GM06990 (cell line): ENCODE measurements around the gene XKR7.

Experiments
- DNase-seq: peaks from one replicate; pipeline ENCODE4 v3.0.0-alpha.2; 2011; ENCODE audit not compliant: insufficient read length; ENCODE audit errors: extremely low read depth
- H3K27me3 ChIP-seq: replicated peaks from 2 replicates; pipeline ENCODE4 v1.6.0; 2011; ENCODE audit warnings: low read length; ENCODE audit not compliant: control insufficient read depth, insufficient read depth
- H3K36me3 ChIP-seq: 2 replicates; pipeline ENCODE4 v1.5.1; 2011; ENCODE audit warnings: low read length; ENCODE audit not compliant: control insufficient read depth, insufficient read depth
- H3K4me3 ChIP-seq: replicated peaks from 2 replicates; pipeline ENCODE4 v1.5.1; 2011; ENCODE audit warnings: low read depth, mild to moderate bottlenecking, control low read depth, low read length
- TF ChIP-seq, protein P1 (sequence below): IDR thresholded peaks from 2 replicates; pipeline ENCODE4 v1.5.1; 2011; ENCODE audit warnings: low read length, control low read depth, mild to moderate bottlenecking, inconsistent platforms; ENCODE audit not compliant: insufficient read depth, poor library complexity, severe bottlenecking

Gene XKR7

DNA sequence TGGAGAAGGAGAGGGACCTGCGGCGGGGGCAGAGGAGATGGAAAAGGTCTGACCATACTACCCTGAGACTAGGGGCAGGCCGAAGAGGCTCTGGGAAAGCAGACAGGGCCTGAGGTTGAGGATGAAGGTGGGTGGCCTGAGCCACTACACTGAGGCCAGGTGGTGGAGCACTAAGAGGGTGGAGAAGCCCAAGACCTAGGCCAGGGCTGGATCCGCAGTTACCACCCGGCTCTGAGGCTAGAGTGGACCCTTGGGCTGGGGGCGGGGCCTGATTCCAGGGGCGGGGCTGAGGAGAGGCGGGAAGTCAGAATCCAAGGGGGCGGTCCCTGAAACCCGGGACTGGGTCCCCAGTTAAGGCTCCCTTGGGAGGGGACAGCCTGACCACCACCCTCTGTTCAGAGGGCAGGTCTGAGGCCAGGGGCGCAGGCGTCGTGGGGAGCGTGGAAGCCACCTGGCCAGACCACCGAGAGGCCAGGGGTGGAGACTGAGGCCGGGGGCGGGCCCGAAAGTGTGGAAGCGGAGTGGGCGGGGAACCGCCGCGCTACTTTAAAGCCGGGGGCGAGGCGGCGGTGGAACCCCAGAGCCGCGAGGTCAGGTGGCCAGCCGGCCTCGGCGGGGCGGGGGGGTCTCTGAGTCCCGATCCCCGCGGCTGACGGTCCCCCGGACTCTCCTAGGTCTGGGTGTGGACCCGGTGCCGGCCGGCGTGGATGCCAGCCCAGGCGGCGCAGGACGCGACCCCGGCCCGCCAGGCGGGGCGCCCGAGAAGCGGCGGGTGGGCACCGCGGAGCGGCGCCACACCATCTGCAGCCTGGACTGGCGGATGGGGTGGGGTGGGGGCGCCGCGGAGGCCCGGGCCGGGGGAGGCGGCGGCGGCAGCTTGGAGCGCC is 50.6 kb downstream of the XKR7 start:
- DNase-seq = no peak

DNA sequence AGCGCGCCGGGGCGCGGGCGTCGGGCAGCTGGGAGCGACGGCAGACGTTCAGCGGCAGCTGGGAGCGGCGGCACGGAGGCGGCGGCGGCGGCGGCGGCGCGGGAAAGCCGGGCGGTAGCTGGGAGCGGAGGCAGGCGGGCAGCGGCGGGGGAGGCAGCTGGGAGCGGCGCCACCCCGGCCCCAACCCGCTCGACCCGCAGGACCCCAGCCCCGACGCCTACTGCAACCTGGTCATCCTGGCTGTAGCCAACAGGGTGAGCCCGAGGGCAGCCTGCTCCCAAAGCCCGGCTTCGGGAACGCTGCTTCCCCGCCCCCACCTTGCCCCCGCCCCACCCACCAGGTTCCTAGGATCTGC is 51.2 kb downstream of the XKR7 start:
- Histone ChIP-seq H3K36me3 (no peaks in the 10 kb centered on the region), H3K27me3 (peaks cover 4% of the 10 kb centered on the region), H3K4me3 (no peak overlapping the region)
- DNase-seq = no peak
- TF ChIP-seq, protein P1, sequence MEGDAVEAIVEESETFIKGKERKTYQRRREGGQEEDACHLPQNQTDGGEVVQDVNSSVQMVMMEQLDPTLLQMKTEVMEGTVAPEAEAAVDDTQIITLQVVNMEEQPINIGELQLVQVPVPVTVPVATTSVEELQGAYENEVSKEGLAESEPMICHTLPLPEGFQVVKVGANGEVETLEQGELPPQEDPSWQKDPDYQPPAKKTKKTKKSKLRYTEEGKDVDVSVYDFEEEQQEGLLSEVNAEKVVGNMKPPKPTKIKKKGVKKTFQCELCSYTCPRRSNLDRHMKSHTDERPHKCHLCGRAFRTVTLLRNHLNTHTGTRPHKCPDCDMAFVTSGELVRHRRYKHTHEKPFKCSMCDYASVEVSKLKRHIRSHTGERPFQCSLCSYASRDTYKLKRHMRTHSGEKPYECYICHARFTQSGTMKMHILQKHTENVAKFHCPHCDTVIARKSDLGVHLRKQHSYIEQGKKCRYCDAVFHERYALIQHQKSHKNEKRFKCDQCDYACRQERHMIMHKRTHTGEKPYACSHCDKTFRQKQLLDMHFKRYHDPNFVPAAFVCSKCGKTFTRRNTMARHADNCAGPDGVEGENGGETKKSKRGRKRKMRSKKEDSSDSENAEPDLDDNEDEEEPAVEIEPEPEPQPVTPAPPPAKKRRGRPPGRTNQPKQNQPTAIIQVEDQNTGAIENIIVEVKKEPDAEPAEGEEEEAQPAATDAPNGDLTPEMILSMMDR = no peak

More for the DNA sequence above, 50.6 kb downstream of the XKR7 start:
- Histone ChIP-seq H3K27me3 (peaks cover 4% of the 10 kb centered on the region), H3K4me3 (peak overlapping the region; percentile 50), H3K36me3 (no peaks in the 10 kb centered on the region)
- TF ChIP-seq, protein P1 = no peak

DNA sequence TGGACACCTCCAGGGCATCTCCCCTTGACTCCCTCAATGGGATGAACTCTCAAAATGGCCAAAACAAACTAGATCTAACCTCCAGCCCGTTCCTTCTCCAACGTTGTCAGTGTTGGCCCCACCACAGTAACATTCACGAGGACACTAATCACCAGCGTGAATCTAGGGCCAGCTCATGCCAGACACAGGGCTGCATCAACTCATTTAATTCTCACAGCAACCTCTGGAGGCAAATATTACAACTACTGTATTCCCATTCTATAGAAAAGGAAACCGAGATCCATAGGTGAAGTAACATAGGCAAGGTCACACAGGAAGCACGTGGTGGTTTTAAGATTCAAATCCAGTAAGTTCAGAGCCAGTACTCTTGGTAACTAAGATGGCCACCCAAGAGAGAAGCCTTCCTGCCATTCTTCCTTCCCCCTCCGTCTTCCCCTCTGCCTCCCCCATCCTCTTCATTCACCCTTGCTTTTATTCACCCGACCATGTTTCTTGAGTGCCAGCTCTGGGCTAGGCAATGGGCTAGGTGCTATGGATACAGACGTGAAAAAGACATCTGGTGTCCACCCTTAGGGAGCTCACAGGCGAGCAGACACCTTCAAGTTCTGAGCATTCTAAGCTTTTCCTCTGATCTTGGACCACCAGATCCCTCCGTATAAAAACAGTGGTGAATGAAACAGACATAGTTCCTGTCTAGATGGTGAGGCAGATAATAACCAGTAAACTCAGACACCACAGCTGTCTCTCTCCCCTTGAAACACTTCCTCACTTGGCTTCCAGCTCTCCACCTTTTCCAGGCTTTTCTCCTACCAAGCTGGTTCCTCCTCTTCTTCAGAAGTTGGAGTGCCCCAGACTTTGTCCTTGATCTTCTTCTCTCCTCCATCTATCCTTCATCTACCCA is 51.9 kb downstream of the XKR7 start:
- Histone ChIP-seq H3K4me3 (no peak overlapping the region), H3K27me3 (peaks cover 4% of the 10 kb centered on the region)

DNA sequence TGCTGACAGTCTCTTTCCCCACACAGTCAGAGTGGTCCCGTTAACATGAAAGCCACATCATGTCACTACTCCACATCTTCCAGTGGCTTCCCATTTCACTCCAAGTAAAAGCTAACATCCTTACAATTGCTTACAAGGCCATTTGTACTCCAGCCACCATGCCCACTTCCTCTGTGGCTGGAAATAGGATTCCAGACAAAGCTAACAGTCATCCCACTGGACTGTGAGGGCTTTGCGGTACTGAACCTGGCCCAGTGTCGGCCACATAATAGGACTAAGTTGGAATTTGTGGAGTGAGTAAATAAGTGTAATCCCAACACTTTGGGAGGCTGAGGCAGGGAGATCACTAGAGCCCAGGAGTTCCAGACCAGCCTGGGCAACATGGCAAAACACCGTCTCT is 53.1 kb downstream of the XKR7 start:
- no peak for DNase-seq
- TF ChIP-seq, protein P1 = no peak
- Histone ChIP-seq H3K4me3 (no peak overlapping the region), H3K27me3 (peaks cover 4% of the 10 kb centered on the region), H3K36me3 (no peaks in the 10 kb centered on the region)

More for the DNA sequence above, 51.9 kb downstream of the XKR7 start:
- no peaks in the 10 kb centered on the region for H3K36me3 ChIP-seq
- DNase-seq = no peak
- TF ChIP-seq, protein P1 = no peak

DNA sequence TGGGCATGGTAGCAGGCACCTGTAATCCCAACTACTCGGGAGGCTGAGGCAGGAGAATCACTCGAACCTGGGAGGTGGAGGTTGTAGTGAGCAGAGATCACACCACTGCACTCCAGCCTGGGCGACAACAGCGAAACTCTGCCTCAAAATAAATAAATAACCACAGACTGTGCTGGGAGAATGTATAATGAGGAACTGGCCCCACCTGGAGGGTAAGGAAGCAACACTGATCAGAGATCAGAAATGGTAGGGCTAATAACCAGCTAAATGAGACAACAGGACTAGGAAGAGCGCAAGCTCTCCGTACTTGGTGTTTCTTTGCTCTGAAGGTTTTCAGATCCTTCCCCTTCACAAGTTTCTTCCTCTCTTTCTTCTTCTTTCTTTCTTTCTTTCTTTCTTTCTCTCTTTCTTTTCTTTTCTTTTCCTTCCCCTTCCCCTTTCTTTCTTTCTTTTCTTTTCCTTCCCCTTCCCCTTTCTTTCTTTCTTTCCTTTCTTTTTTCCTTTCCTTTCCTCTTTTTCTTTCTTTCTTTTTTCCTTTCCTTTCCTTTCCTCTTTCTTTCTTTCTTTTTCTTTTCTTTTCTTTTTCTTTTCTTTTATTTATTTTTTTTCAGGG is 56.8 kb downstream of the XKR7 start:
- Histone ChIP-seq H3K36me3 (no peaks in the 10 kb centered on the region), H3K4me3 (no peak overlapping the region), H3K27me3 (peaks cover 4% of the 10 kb centered on the region)
- TF ChIP-seq, protein P1 = no peak
- DNase-seq = no peak
